IMR-90 (cell line): ENCODE results near the gene ATP6V1F. TPM values are rescaled to one million over a fixed set of nuclear protein-coding genes. Genes with fewer than 3 reads are reported as not detected.

Source experiments
- ATAC-seq: fragments of 200-7000 bp; cut with Tn5 transposase; 2 replicates; pipeline ENCODE4 v1.9.1; 2020; ENCODE audit warnings: low read depth, mild to moderate bottlenecking, moderate library complexity
- BruUV-seq: library from RNA; stranded (reverse); fragments of 400-500 nt; replicated peaks from 2 replicates; lab custom pipeline; 2021; lab: Mats Ljungman, UMichigan
- CTCF ChIA-PET: fragments of 300-600 bp; formaldehyde crosslinking; extraction: SDS; loops from one replicate; lab custom pipeline; 2021; ENCODE audit warnings: antibody characterized with exemption; lab: Yijun Ruan, JAX
- POLR2A ChIA-PET: fragments of 300-600 bp; sonication (Branson Sonifier 250); formaldehyde crosslinking; loops from one replicate; lab custom pipeline; 2022; ENCODE audit warnings: antibody characterized with exemption; ENCODE audit not compliant: unreplicated experiment; lab: Charles Lee
- DNase-seq: peaks from one replicate; pipeline ENCODE4 v3.0.0; 2013
- H2AFZ ChIP-seq: replicated peaks from 2 replicates; pipeline ENCODE3; 2013; ENCODE audit warnings: low read length, mild to moderate bottlenecking; ENCODE audit not compliant: poor library complexity
- H2AK5ac ChIP-seq: 2 replicates; pipeline ENCODE4 v1.6.1; 2013; ENCODE audit warnings: low read depth, low read length, inconsistent platforms
- H2AK9ac ChIP-seq: replicated peaks from 2 replicates; pipeline ENCODE3; 2013; ENCODE audit warnings: mild to moderate bottlenecking, low read depth, low read length, moderate library complexity; ENCODE audit not compliant: poor library complexity
- H2BK120ac ChIP-seq: 2 replicates; pipeline ENCODE4 v1.6.1; 2013; ENCODE audit warnings: low read depth, low read length, inconsistent platforms
- H2BK15ac ChIP-seq: 3 replicates; pipeline ENCODE4 v1.6.1; 2013; ENCODE audit warnings: low read depth, low read length, inconsistent platforms
- H2BK20ac ChIP-seq: 2 replicates; pipeline ENCODE4 v1.6.1; 2013; ENCODE audit warnings: low read depth, mild to moderate bottlenecking, inconsistent platforms, low read length, moderate library complexity
- H2BK5ac ChIP-seq: 2 replicates; pipeline ENCODE4 v1.6.1; 2013; ENCODE audit warnings: mild to moderate bottlenecking, low read depth, low read length, inconsistent platforms; ENCODE audit not compliant: poor library complexity, severe bottlenecking
- H3K14ac ChIP-seq: replicated peaks from 2 replicates; pipeline ENCODE4 v1.6.1; 2013; ENCODE audit warnings: low read depth, low read length, inconsistent platforms
- H3K18ac ChIP-seq: 2 replicates; pipeline ENCODE4 v1.6.1; 2013; ENCODE audit warnings: low read depth, low read length, control low read depth
- H3K23ac ChIP-seq: 2 replicates; pipeline ENCODE4 v1.6.1; 2013; ENCODE audit warnings: low read depth, low read length, inconsistent platforms
- H3K27ac ChIP-seq: 2 replicates; pipeline ENCODE4 v1.5.1; 2013; ENCODE audit warnings: mild to moderate bottlenecking, control low read depth, low read length; ENCODE audit not compliant: insufficient read depth
- H3K27me3 ChIP-seq: 2 replicates; pipeline ENCODE4 v1.6.1; 2013; ENCODE audit warnings: low read length; ENCODE audit not compliant: control insufficient read depth, insufficient read depth
- H3K36me3 ChIP-seq: 2 replicates; pipeline ENCODE4 v1.6.1; 2013; ENCODE audit warnings: low read length, mixed read lengths; ENCODE audit not compliant: control insufficient read depth, insufficient read depth
- H3K4ac ChIP-seq: 2 replicates; pipeline ENCODE4 v1.6.1; 2013; ENCODE audit warnings: low read depth, low read length, inconsistent platforms
- H3K4me1 ChIP-seq: 2 replicates; pipeline ENCODE4 v1.6.1; 2013; ENCODE audit warnings: low read length, mixed read lengths; ENCODE audit not compliant: control insufficient read depth, insufficient read depth
- H3K4me2 ChIP-seq: 2 replicates; pipeline ENCODE4 v1.6.1; 2013; ENCODE audit warnings: low read depth, mild to moderate bottlenecking, control low read depth, low read length, moderate library complexity
- H3K4me3 ChIP-seq: 2 replicates; pipeline ENCODE4 v1.5.1; 2013; ENCODE audit warnings: low read depth, mild to moderate bottlenecking, control low read depth, low read length, moderate library complexity; ENCODE audit not compliant: insufficient read depth
- H3K56ac ChIP-seq: 2 replicates; pipeline ENCODE4 v1.6.1; 2013; ENCODE audit warnings: low read length, inconsistent platforms; ENCODE audit not compliant: insufficient read depth; ENCODE audit errors: extremely low read depth
- H3K79me1 ChIP-seq, 2 experiments: 2 replicates each; pipeline ENCODE4 v1.6.1; 2013; ENCODE audit warnings: low read length in 2 of 2, inconsistent platforms in 1 of 2, low read depth in 1 of 2
- H3K9ac ChIP-seq: 2 replicates; pipeline ENCODE4 v1.6.1; 2013; ENCODE audit warnings: low read depth, low read length, control low read depth
- H3K9me1 ChIP-seq: 2 replicates; pipeline ENCODE4 v1.6.1; 2013; ENCODE audit warnings: low read length, inconsistent platforms; ENCODE audit not compliant: insufficient read depth
- H3K9me3 ChIP-seq: 2 replicates; pipeline ENCODE4 v1.6.1; 2013; ENCODE audit warnings: low read length; ENCODE audit not compliant: control insufficient read depth, insufficient read depth
- H4K20me1 ChIP-seq: 2 replicates; pipeline ENCODE4 v1.6.1; 2013; ENCODE audit warnings: low read length, inconsistent platforms; ENCODE audit not compliant: insufficient read depth
- H4K5ac ChIP-seq: 2 replicates; pipeline ENCODE4 v1.6.1; 2013; ENCODE audit warnings: mild to moderate bottlenecking, low read depth, low read length, control low read depth
- H4K8ac ChIP-seq, 2 experiments: 2 replicates each; pipeline ENCODE4 v1.6.1; 2013; ENCODE audit warnings: low read depth in 2 of 2, low read length in 2 of 2, control low read depth in 1 of 2, inconsistent platforms in 1 of 2
- H4K91ac ChIP-seq: 2 replicates; pipeline ENCODE4 v1.6.1; 2013; ENCODE audit warnings: low read depth, low read length, inconsistent platforms; ENCODE audit not compliant: insufficient read depth
- BHLHE40 ChIP-seq: fragments of 150-350 bp; IDR thresholded peaks from 2 replicates; pipeline ENCODE4 v1.6.1; 2016; ENCODE audit warnings: mild to moderate bottlenecking, low read depth, low read length
- CEBPB ChIP-seq: IDR thresholded peaks from 2 replicates; pipeline ENCODE4 v1.6.1; 2012; ENCODE audit warnings: low read depth, low read length, improper control_type of control experiment
- CHD1 ChIP-seq: IDR thresholded peaks from 2 replicates; pipeline ENCODE4 v1.6.1; 2012; ENCODE audit warnings: low read depth, low read length, improper control_type of control experiment
- MAFK ChIP-seq: IDR thresholded peaks from 2 replicates; pipeline ENCODE4 v1.6.1; 2012; ENCODE audit warnings: low read depth, low read length, improper control_type of control experiment
- MAZ ChIP-seq: IDR thresholded peaks from 2 replicates; pipeline ENCODE4 v1.6.1; 2012; ENCODE audit warnings: low read depth, mild to moderate bottlenecking, low read length, improper control_type of control experiment, moderate library complexity, borderline replicate concordance
- MXI1 ChIP-seq: IDR thresholded peaks from 2 replicates; pipeline ENCODE4 v1.6.1; 2012; ENCODE audit warnings: low read depth, mild to moderate bottlenecking, low read length, moderate library complexity, borderline replicate concordance
- NFE2L2 ChIP-seq: fragments of 150-350 bp; IDR thresholded peaks from 2 replicates; pipeline ENCODE4 v1.6.1; 2016; ENCODE audit warnings: low read depth, mild to moderate bottlenecking, low read length
- POLR2A ChIP-seq: IDR thresholded peaks from 2 replicates; pipeline ENCODE4 v1.6.1; 2012; ENCODE audit warnings: mild to moderate bottlenecking, low read depth, low read length
- RAD21 ChIP-seq: IDR thresholded peaks from 2 replicates; pipeline ENCODE4 v1.6.1; 2012; ENCODE audit warnings: low read length, improper control_type of control experiment
- RCOR1 ChIP-seq: IDR thresholded peaks from 2 replicates; pipeline ENCODE4 v1.6.1; 2012; ENCODE audit warnings: mild to moderate bottlenecking, low read length, improper control_type of control experiment; ENCODE audit not compliant: insufficient replicate concordance
- RFX5 ChIP-seq: IDR thresholded peaks from 2 replicates; pipeline ENCODE4 v1.8.0; 2012; ENCODE audit warnings: low read depth, mild to moderate bottlenecking, low read length, moderate library complexity
- SMC3 ChIP-seq: fragments of 150-350 bp; IDR thresholded peaks from 2 replicates; pipeline ENCODE4 v1.6.1; 2016; ENCODE audit warnings: low read depth, mild to moderate bottlenecking, antibody characterized with exemption, low read length, moderate library complexity
- WGBS, 2 experiments: methylation state at CpG; one replicate each; pipeline versions ENCODE4 v1.1.5 to v1.1.7; 2013; ENCODE audit warnings: missing lambda C conversion rate in 2 of 2; ENCODE audit not compliant: insufficient read length in 1 of 2; ENCODE audit errors: extremely low coverage in 2 of 2; 5-methylcytosine and 5-hydroxymethylcytosine counted together
- dilution Hi-C: fragments of 300-500 bp; cut with HindIII; formaldehyde crosslinking; loops from one replicate; pipeline ENCODE4 v1.14.3; 2018; ENCODE audit warnings: low sequenced_read_pairs; ENCODE audit not compliant: unreplicated experiment
- in situ Hi-C: fragments of 300-500 bp; cut with MboI; formaldehyde crosslinking; loops from 3 replicates; pipeline ENCODE4 v1.14.3; 2019; ENCODE audit warnings: low sequenced_read_pairs, inconsistent platforms, mixed read lengths
- intact Hi-C: fragments of 100-400 bp; cut with micrococcal nuclease; formaldehyde crosslinking; loops from 2 replicates; pipeline ENCODE4 v1.10.0; 2022
- polyA plus RNA-seq, 3 experiments: library from polyadenylated mRNA; depleted of rRNA; stranded (reverse); fragments of >200 nt; gene quantifications; 2 replicates each; pipeline ENCODE4 v1.2.3, GENCODE V29; 2012; ENCODE audit warnings: low replicate concordance in 1 of 3
- total RNA-seq: library from RNA; depleted of rRNA; stranded (reverse); fragments of >200 nt; gene quantifications from 2 replicates; pipeline ENCODE4 v1.2.3, GENCODE V29; 2012
- TF ChIP-seq, protein P1 (sequence below): fragments of 150-350 bp; IDR thresholded peaks from 2 replicates; pipeline ENCODE4 v1.6.1; 2016; ENCODE audit warnings: low read depth, mild to moderate bottlenecking, low read length, moderate library complexity, borderline replicate concordance
- TF ChIP-seq, protein P2 (sequence below): fragments of 150-350 bp; IDR thresholded peaks from 2 replicates; pipeline ENCODE4 v1.6.1; 2017; ENCODE audit warnings: mild to moderate bottlenecking, antibody characterized with exemption, low read length, low read depth

Gene ATP6V1F
- total and polyA plus RNA-seq, 2 of the 4 experiments (the other 2 are of a cell fraction), result 104 to 321 TPM

DNA sequence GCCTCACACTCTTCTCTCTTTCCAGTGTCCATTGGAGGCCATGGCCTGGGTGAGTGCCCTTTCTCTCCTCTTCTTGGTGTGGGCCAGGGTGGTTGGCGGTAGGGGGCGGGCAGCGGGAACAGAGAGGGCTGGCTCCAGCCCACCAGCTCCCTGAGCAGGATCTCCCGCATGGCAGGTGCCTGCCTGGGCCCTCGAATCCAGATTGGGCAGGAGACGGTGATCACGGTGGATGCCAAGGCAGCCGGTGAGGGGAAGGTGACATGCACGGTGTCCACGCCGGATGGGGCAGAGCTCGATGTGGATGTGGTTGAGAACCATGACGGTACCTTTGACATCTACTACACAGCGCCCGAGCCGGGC, 13.5 kb upstream of the ATP6V1F start:
- H4K8ac ChIP-seq, result no peak overlapping the region
- no peak overlapping the region for H3K23ac ChIP-seq
- peaks cover 58% of the 10 kb centered on the region for H4K20me1 ChIP-seq
- ATAC-seq (no peak), DNase-seq (no peak)
- POLR2A ChIA-PET, result no interaction called here
- no peak overlapping the region for H4K5ac ChIP-seq
- H2AK5ac ChIP-seq, result no peak overlapping the region
- no peak overlapping the region for H3K56ac ChIP-seq
- no TSS peak for BruUV-seq
- H3K79me1 ChIP-seq, result peaks cover 37 to 68% of the 10 kb centered on the region in 2 experiments
- dilution Hi-C loops (no loop called here), intact Hi-C loops (no loop called here), in situ Hi-C loops (no loop called here)
- H2BK120ac ChIP-seq, result no peak overlapping the region
- no peak overlapping the region for H2BK15ac ChIP-seq
- H3K4me2 ChIP-seq, result no peak overlapping the region
- no peaks in the 10 kb centered on the region for H3K4me1 ChIP-seq
- no peak overlapping the region for H3K9ac ChIP-seq
- H2AK9ac ChIP-seq, result peak overlapping the region; percentile 50
- no peak overlapping the region for H4K91ac ChIP-seq
- no peak overlapping the region for H3K18ac ChIP-seq
- H3K27me3 ChIP-seq, result no peaks in the 10 kb centered on the region
- no peak overlapping the region for H2BK20ac ChIP-seq
- CTCF ChIA-PET, result no interaction called here
- no peak overlapping the region for H3K14ac ChIP-seq
- no peak overlapping the region for H2AFZ ChIP-seq
- H3K9me1 ChIP-seq, result no peaks in the 10 kb centered on the region
- H3K4ac ChIP-seq, result no peak overlapping the region
- no peak overlapping the region for H3K27ac ChIP-seq
- TF ChIP-seq, protein P1, sequence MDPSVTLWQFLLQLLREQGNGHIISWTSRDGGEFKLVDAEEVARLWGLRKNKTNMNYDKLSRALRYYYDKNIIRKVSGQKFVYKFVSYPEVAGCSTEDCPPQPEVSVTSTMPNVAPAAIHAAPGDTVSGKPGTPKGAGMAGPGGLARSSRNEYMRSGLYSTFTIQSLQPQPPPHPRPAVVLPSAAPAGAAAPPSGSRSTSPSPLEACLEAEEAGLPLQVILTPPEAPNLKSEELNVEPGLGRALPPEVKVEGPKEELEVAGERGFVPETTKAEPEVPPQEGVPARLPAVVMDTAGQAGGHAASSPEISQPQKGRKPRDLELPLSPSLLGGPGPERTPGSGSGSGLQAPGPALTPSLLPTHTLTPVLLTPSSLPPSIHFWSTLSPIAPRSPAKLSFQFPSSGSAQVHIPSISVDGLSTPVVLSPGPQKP, result no peak
- TF ChIP-seq CEBPB (no peak), MXI1 (no peak), SMC3 (no peak), CHD1 (no peak), RFX5 (no peak), POLR2A (no peak), RAD21 (no peak), RCOR1 (no peak), NFE2L2 (no peak), MAZ (no peak), BHLHE40 (no peak), MAFK (no peak)
- TF ChIP-seq, protein P2, sequence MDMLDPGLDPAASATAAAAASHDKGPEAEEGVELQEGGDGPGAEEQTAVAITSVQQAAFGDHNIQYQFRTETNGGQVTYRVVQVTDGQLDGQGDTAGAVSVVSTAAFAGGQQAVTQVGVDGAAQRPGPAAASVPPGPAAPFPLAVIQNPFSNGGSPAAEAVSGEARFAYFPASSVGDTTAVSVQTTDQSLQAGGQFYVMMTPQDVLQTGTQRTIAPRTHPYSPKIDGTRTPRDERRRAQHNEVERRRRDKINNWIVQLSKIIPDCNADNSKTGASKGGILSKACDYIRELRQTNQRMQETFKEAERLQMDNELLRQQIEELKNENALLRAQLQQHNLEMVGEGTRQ, result no peak
- H3K4me3 ChIP-seq, result no peak overlapping the region
- no peak overlapping the region for H2BK5ac ChIP-seq
- peaks cover 96% of the 10 kb centered on the region for H3K36me3 ChIP-seq
- H3K9me3 ChIP-seq, result no peaks in the 10 kb centered on the region
- WGBS, 2 experiments, result 98% methylated on average over 8 of the region's 16 CpGs; no CpG with 5 or more reads in 1 of the 2 experiments
